WTC11 (cell line): ENCODE data around the gene CAB39L. TPM values are rescaled to one million over a fixed set of nuclear protein-coding genes. Genes with fewer than 3 reads are reported as not detected.
A peak's percentile ranks its signal among the peaks of the same experiment; 100 is the strongest.

Experiments used
- ATAC-seq: fragments of 200-7000 bp; cut with Tn5 transposase; 2 replicates; pipeline ENCODE4 v1.10.0; 2021; ENCODE audit warnings: mild to moderate bottlenecking, moderate library complexity
- CTCF ChIA-PET: fragments of 300-600 bp; sonication (Branson Sonifier 250); formaldehyde crosslinking; loops from one replicate; lab custom pipeline; 2021; ENCODE audit warnings: antibody characterized with exemption; lab: Charles Lee
- POLR2A ChIA-PET: fragments of 350-600 bp; sonication (Branson Sonifier 250); formaldehyde crosslinking; loops from one replicate; lab custom pipeline; 2021; ENCODE audit warnings: antibody characterized with exemption; lab: Charles Lee
- DNase-seq: peaks from one replicate; pipeline ENCODE4 v3.0.0; 2021; ENCODE audit warnings: low spot score
- H3K27ac Mint-ChIP-seq: 2 replicates; pipeline ENCODE4 v1.8.0; 2021; ENCODE audit warnings: mixed read lengths
- H3K27me3 Mint-ChIP-seq: 2 replicates; pipeline ENCODE4 v1.8.0; 2021; ENCODE audit warnings: low read depth, mild to moderate bottlenecking, moderate library complexity, mixed read lengths
- H3K36me3 Mint-ChIP-seq: 2 replicates; pipeline ENCODE4 v1.8.0; 2021; ENCODE audit warnings: mixed read lengths
- H3K4me1 Mint-ChIP-seq: 2 replicates; pipeline ENCODE4 v1.8.0; 2022; ENCODE audit warnings: mixed read lengths
- H3K4me3 Mint-ChIP-seq: 2 replicates; pipeline ENCODE4 v1.8.0; 2021; ENCODE audit warnings: mild to moderate bottlenecking, moderate library complexity, mixed read lengths
- H3K9me3 Mint-ChIP-seq: 2 replicates; pipeline ENCODE4 v1.8.0; 2021; ENCODE audit warnings: mixed read lengths
- ATF1 ChIP-seq: sonication (generic); formaldehyde crosslinking; IDR thresholded peaks from 2 replicates; pipeline ENCODE4 v1.8.1; 2023; ENCODE audit warnings: mild to moderate bottlenecking, moderate library complexity, missing genetic modification reagents
- CREM ChIP-seq: sonication (generic); formaldehyde crosslinking; IDR thresholded peaks from 2 replicates; pipeline ENCODE4 v1.8.1; 2022; ENCODE audit warnings: mild to moderate bottlenecking, missing genetic modification reagents, moderate library complexity
- ELF4 ChIP-seq: sonication (generic); formaldehyde crosslinking; IDR thresholded peaks from 2 replicates; pipeline ENCODE4 v1.8.1; 2022; ENCODE audit warnings: low read depth, mild to moderate bottlenecking, moderate library complexity, missing genetic modification reagents
- FOXP1 ChIP-seq: sonication (generic); formaldehyde crosslinking; IDR thresholded peaks from 2 replicates; pipeline ENCODE4 v1.8.0; 2022; ENCODE audit warnings: missing genetic modification reagents, mild to moderate bottlenecking, moderate library complexity, borderline replicate concordance
- GABPB1 ChIP-seq: sonication (generic); formaldehyde crosslinking; IDR thresholded peaks from 2 replicates; pipeline ENCODE4 v1.8.1; 2023; ENCODE audit warnings: mild to moderate bottlenecking, missing genetic modification reagents
- IRF2 ChIP-seq: sonication (generic); formaldehyde crosslinking; IDR thresholded peaks from 2 replicates; pipeline ENCODE4 v1.8.0; 2022; ENCODE audit warnings: low read depth, missing genetic modification reagents, borderline replicate concordance
- JAZF1 ChIP-seq: fragments of 250-450 bp; sonication (Bioruptor Pico); IDR thresholded peaks from 2 replicates; pipeline ENCODE4 v1.9.0; 2021; ENCODE audit warnings: moderate library complexity, mild to moderate bottlenecking, inconsistent platforms
- KAT7 ChIP-seq: sonication (generic); formaldehyde crosslinking; IDR thresholded peaks from 2 replicates; pipeline ENCODE4 v1.8.1; 2023; ENCODE audit warnings: missing genetic modification reagents, mild to moderate bottlenecking, borderline replicate concordance
- MYBL2 ChIP-seq: sonication (generic); formaldehyde crosslinking; IDR thresholded peaks from 2 replicates; pipeline ENCODE4 v1.8.1; 2023; ENCODE audit warnings: mild to moderate bottlenecking, moderate library complexity, missing genetic modification reagents
- NFATC4 ChIP-seq: fragments of 250-450 bp; sonication (Bioruptor Pico); IDR thresholded peaks from 2 replicates; pipeline ENCODE4 v1.9.0; 2021; ENCODE audit warnings: mild to moderate bottlenecking
- NR1H2 ChIP-seq: sonication (generic); formaldehyde crosslinking; IDR thresholded peaks from 2 replicates; pipeline ENCODE4 v1.9.0; 2021; ENCODE audit warnings: mild to moderate bottlenecking, moderate library complexity, missing genetic modification reagents
- PRDM15 ChIP-seq: sonication (generic); formaldehyde crosslinking; IDR thresholded peaks from 2 replicates; pipeline ENCODE4 v1.8.0; 2022; ENCODE audit warnings: missing genetic modification reagents
- SMAD3 ChIP-seq: sonication (generic); formaldehyde crosslinking; IDR thresholded peaks from 2 replicates; pipeline ENCODE4 v1.8.0; 2022; ENCODE audit warnings: missing genetic modification reagents, mild to moderate bottlenecking, borderline replicate concordance
- SOX15 ChIP-seq: fragments of 250-450 bp; sonication (Bioruptor Pico); IDR thresholded peaks from 2 replicates; pipeline ENCODE4 v1.9.0; 2021; ENCODE audit warnings: mild to moderate bottlenecking
- SP1 ChIP-seq: sonication (generic); formaldehyde crosslinking; conservative IDR thresholded peaks from 2 replicates; pipeline ENCODE4 v1.8.1; 2022; ENCODE audit warnings: missing genetic modification reagents
- TEAD4 ChIP-seq: sonication (generic); formaldehyde crosslinking; IDR thresholded peaks from 2 replicates; pipeline ENCODE4 v1.8.0; 2022; ENCODE audit warnings: mild to moderate bottlenecking, missing genetic modification reagents
- TP53 ChIP-seq: sonication (generic); formaldehyde crosslinking; IDR thresholded peaks from 2 replicates; pipeline ENCODE4 v1.8.1; 2023; ENCODE audit warnings: mild to moderate bottlenecking, missing genetic modification reagents
- USF1 ChIP-seq: sonication (generic); formaldehyde crosslinking; IDR thresholded peaks from 2 replicates; pipeline ENCODE4 v1.8.0; 2022; ENCODE audit warnings: mild to moderate bottlenecking, missing genetic modification reagents
- ZNF138 ChIP-seq: sonication (generic); formaldehyde crosslinking; conservative IDR thresholded peaks from 2 replicates; pipeline ENCODE4 v1.8.1; 2022; ENCODE audit warnings: mild to moderate bottlenecking, moderate library complexity, missing genetic modification reagents
- ZNF219 ChIP-seq: sonication (generic); formaldehyde crosslinking; IDR thresholded peaks from 2 replicates; pipeline ENCODE4 v1.8.0; 2023; ENCODE audit warnings: missing genetic modification reagents, mild to moderate bottlenecking, borderline replicate concordance
- ZNF263 ChIP-seq: sonication (generic); formaldehyde crosslinking; IDR thresholded peaks from 2 replicates; pipeline ENCODE4 v1.8.1; 2022; ENCODE audit warnings: low read depth, mild to moderate bottlenecking, moderate library complexity, missing genetic modification reagents
- ZNF317 ChIP-seq: sonication (generic); formaldehyde crosslinking; IDR thresholded peaks from 2 replicates; pipeline ENCODE4 v1.8.1; 2023; ENCODE audit warnings: low read depth, mild to moderate bottlenecking, moderate library complexity, missing genetic modification reagents, borderline replicate concordance
- ZNF416 ChIP-seq: fragments of 250-450 bp; sonication (Bioruptor Pico); IDR thresholded peaks from 2 replicates; pipeline ENCODE4 v1.9.0; 2021; ENCODE audit warnings: mild to moderate bottlenecking, inconsistent platforms
- total RNA-seq: library from RNA; stranded (reverse); gene quantifications from 3 replicates; pipeline ENCODE4 v1.2.3, GENCODE V29; 2021
- TF ChIP-seq, protein P1 (sequence below): sonication (generic); formaldehyde crosslinking; IDR thresholded peaks from 2 replicates; pipeline ENCODE4 v1.8.1; 2023; ENCODE audit warnings: mild to moderate bottlenecking, missing genetic modification reagents, moderate library complexity
- TF ChIP-seq, protein P2 (sequence below): sonication (generic); formaldehyde crosslinking; IDR thresholded peaks from 2 replicates; pipeline ENCODE4 v1.8.0; 2023; ENCODE audit warnings: missing genetic modification reagents
- TF ChIP-seq, protein P3 (sequence below): fragments of 250-450 bp; sonication (Bioruptor Pico); IDR thresholded peaks from 2 replicates; pipeline ENCODE4 v2.1.2; 2022; ENCODE audit warnings: mild to moderate bottlenecking, moderate library complexity
- TF ChIP-seq, protein P4 (sequence below): sonication (generic); formaldehyde crosslinking; IDR thresholded peaks from 2 replicates; pipeline ENCODE4 v1.8.0; 2022; ENCODE audit warnings: mild to moderate bottlenecking, missing genetic modification reagents
- TF ChIP-seq, protein P5 (sequence below): fragments of 250-450 bp; sonication (Bioruptor Pico); IDR thresholded peaks from 2 replicates; pipeline ENCODE4 v1.9.0; 2021; ENCODE audit warnings: moderate library complexity, mild to moderate bottlenecking, inconsistent platforms, borderline replicate concordance
- TF ChIP-seq, protein P6 (sequence below): fragments of 250-450 bp; sonication (Bioruptor Pico); IDR thresholded peaks from 2 replicates; pipeline ENCODE4 v1.9.0; 2021; ENCODE audit warnings: mild to moderate bottlenecking

The CAB39L gene
- total RNA-seq, 1 experiment from 2014 or later, result 3.3 TPM

DNA sequence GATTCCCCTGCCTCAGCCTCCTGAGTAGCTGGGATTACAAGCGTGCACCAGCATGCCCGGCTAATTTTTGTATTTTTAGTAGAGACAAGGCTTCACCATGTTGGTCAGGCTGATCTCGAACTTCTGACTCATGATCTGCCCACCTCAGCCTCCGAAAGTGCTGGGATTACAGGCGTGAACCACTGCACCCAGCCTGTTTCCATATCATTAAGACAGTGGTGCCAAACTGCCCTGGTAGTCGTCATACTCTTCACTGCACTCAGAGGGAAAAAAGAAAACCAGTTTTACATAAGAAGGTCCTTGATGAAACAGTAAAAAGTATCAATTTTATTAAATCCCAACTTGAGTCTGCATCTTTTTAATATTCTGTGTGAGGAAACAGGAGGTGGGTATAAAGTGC, 181.2 kb downstream of the CAB39L start:
- POLR2A ChIA-PET, result no interaction called here
- no peak for ATAC-seq

GRCh38 chr13:49259586-49259985, 184.3 kb downstream of the CAB39L start:
- POLR2A ChIA-PET, result interaction anchor here (0.6 kb wide), 1 partner anchor 380 kb away, joined by 3 read pairs; no protein-coding TSS in a partner anchor
- no peak for ATAC-seq
- Mint-ChIP-seq H3K27me3 (no peaks in the 10 kb centered on the region), H3K27ac (no peak overlapping the region), H3K4me3 (no peak overlapping the region), H3K36me3 (0 out of 2 replicates have a peak, but pooled peaks cover 3% of the 10 kb centered on the region), H3K9me3 (no peaks in the 10 kb centered on the region), H3K4me1 (peaks cover 16% of the 10 kb centered on the region)
- CTCF ChIA-PET, result no interaction called here
- DNase-seq, result no peak
- TF ChIP-seq ZNF138 (no peak), ZNF416 (CRISPR knock-in tag) (no peak), ZNF263 (no peak), TP53 (CRISPR knock-in tag) (no peak), USF1 (CRISPR knock-in tag) (no peak), IRF2 (no peak), ZNF219 (no peak), GABPB1 (CRISPR knock-in tag) (no peak)
- TF ChIP-seq, protein P1, sequence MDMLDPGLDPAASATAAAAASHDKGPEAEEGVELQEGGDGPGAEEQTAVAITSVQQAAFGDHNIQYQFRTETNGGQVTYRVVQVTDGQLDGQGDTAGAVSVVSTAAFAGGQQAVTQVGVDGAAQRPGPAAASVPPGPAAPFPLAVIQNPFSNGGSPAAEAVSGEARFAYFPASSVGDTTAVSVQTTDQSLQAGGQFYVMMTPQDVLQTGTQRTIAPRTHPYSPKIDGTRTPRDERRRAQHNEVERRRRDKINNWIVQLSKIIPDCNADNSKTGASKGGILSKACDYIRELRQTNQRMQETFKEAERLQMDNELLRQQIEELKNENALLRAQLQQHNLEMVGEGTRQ, result no peak
- TF ChIP-seq, protein P2, sequence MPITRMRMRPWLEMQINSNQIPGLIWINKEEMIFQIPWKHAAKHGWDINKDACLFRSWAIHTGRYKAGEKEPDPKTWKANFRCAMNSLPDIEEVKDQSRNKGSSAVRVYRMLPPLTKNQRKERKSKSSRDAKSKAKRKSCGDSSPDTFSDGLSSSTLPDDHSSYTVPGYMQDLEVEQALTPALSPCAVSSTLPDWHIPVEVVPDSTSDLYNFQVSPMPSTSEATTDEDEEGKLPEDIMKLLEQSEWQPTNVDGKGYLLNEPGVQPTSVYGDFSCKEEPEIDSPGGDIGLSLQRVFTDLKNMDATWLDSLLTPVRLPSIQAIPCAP, result no peak
- TF ChIP-seq, protein P3, sequence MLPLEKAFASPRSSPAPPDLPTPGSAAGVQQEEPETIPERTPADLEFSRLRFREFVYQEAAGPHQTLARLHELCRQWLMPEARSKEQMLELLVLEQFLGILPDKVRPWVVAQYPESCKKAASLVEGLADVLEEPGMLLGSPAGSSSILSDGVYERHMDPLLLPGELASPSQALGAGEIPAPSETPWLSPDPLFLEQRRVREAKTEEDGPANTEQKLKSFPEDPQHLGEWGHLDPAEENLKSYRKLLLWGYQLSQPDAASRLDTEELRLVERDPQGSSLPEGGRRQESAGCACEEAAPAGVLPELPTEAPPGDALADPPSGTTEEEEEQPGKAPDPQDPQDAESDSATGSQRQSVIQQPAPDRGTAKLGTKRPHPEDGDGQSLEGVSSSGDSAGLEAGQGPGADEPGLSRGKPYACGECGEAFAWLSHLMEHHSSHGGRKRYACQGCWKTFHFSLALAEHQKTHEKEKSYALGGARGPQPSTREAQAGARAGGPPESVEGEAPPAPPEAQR (CRISPR knock-in tag), result no peak

More for the DNA sequence above, 181.2 kb downstream of the CAB39L start:
- Mint-ChIP-seq H3K27ac (peak overlapping the region; percentile 48; the same call in 1 of the 2 replicates), H3K4me3 (no peak overlapping the region), H3K9me3 (no peaks in the 10 kb centered on the region), H3K27me3 (no peaks in the 10 kb centered on the region), H3K4me1 (peaks cover 16% of the 10 kb centered on the region), H3K36me3 (no peaks in the 10 kb centered on the region)
- no peak for DNase-seq
- CTCF ChIA-PET, result interaction anchor here (1.7 kb wide), 1 partner anchor 18 kb away, joined by 4 read pairs; no protein-coding TSS in a partner anchor
- no peak for TF ChIP-seq MYBL2 (CRISPR knock-in tag)
- no peak for TF ChIP-seq ZNF317 (CRISPR knock-in tag)
- TF ChIP-seq, protein P4, sequence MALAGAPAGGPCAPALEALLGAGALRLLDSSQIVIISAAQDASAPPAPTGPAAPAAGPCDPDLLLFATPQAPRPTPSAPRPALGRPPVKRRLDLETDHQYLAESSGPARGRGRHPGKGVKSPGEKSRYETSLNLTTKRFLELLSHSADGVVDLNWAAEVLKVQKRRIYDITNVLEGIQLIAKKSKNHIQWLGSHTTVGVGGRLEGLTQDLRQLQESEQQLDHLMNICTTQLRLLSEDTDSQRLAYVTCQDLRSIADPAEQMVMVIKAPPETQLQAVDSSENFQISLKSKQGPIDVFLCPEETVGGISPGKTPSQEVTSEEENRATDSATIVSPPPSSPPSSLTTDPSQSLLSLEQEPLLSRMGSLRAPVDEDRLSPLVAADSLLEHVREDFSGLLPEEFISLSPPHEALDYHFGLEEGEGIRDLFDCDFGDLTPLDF (CRISPR knock-in tag), result no peak
- no peak for TF ChIP-seq PRDM15 (CRISPR knock-in tag)
- TF ChIP-seq TP53 (CRISPR knock-in tag), result no peak
- TF ChIP-seq FOXP1, result no peak
- TF ChIP-seq JAZF1 (CRISPR knock-in tag), result no peak
- TF ChIP-seq ELF4 (CRISPR knock-in tag), result no peak
- no peak for TF ChIP-seq KAT7 (CRISPR knock-in tag)
- TF ChIP-seq SMAD3 (CRISPR knock-in tag), result no peak
- TF ChIP-seq NR1H2, result no peak
- TF ChIP-seq NFATC4 (CRISPR knock-in tag), result no peak
- TF ChIP-seq ATF1 (CRISPR knock-in tag), result no peak
- no peak for TF ChIP-seq TEAD4 (CRISPR knock-in tag)
- no peak for TF ChIP-seq SOX15 (CRISPR knock-in tag)
- TF ChIP-seq CREM (CRISPR knock-in tag), result no peak
- TF ChIP-seq, protein P5, sequence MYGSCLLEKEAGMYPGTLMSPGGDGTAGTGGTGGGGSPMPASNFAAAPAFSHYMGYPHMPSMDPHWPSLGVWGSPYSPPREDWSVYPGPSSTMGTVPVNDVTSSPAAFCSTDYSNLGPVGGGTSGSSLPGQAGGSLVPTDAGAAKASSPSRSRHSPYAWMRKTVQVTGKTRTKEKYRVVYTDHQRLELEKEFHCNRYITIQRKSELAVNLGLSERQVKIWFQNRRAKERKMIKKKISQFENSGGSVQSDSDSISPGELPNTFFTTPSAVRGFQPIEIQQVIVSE (CRISPR knock-in tag), result no peak
- no peak for TF ChIP-seq SP1
- TF ChIP-seq, protein P6, sequence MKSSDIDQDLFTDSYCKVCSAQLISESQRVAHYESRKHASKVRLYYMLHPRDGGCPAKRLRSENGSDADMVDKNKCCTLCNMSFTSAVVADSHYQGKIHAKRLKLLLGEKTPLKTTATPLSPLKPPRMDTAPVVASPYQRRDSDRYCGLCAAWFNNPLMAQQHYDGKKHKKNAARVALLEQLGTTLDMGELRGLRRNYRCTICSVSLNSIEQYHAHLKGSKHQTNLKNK (CRISPR knock-in tag), result no peak
